Mesenteric fat pad (tissue), 1 donor: ENCODE measurements around the gene PSAT1. TPM values are rescaled to one million over a fixed set of nuclear protein-coding genes. Genes with fewer than 3 reads are reported as not detected.

Source experiments
- DNase-seq: peaks from one replicate; pipeline ENCODE4 v3.0.0-alpha.2; 2020; ENCODE audit warnings: low spot score
- total RNA-seq: library from RNA; stranded (reverse); fragmentation: NEBNext Ultra II Directional; extraction: Animal tissue kit (Norgen Biotek cat#: 25700); gene quantifications from one replicate; pipeline ENCODE4 v1.2.1, GENCODE V29; 2021
- donor health status: DM: yes; HTN: yes; CAD: no.

The PSAT1 gene
- total RNA-seq, 1 donor from 2014 or later: 19.1 TPM

DNA sequence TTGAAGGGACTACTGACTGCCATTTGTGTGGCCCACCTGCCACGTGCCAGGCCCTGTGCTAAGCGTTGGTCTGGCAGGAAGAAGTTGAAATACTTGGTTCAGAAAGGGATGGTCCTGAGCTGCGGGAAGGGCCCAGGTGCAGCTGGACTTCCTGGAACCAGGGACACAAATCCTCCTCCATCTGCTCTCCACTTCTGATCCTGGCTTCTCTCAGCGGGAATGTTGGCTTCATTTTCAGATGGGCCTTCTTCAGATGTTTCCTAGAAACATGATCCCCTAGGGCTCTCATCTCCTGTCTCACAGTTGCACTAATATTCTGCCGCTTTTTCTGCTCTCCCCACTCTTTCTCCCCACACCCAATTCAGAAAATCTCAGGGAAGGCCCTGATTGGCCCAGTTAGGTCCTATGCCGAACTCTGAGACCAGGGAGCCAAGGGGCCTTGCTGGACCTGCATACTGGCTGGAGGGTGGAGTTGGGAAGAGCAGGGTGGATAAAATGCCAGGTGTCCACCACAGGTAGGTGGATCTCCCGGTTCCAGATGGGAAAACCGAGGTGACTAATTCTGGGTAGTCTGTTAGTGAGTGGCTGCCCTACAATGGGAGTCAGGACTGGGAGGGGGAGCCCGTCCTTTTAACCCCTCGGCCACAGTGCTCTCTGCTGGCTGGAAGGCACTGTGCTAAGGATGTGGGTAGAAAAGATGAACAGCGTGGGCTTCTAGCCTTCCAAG lies 19.4 kb downstream of the PSAT1 start:
- peak; percentile 37 for DNase-seq

- DNase-seq: no peak
Observed at GRCh38 chr9:78319197-78320029, 22.5 kb downstream of the PSAT1 start.

DNA sequence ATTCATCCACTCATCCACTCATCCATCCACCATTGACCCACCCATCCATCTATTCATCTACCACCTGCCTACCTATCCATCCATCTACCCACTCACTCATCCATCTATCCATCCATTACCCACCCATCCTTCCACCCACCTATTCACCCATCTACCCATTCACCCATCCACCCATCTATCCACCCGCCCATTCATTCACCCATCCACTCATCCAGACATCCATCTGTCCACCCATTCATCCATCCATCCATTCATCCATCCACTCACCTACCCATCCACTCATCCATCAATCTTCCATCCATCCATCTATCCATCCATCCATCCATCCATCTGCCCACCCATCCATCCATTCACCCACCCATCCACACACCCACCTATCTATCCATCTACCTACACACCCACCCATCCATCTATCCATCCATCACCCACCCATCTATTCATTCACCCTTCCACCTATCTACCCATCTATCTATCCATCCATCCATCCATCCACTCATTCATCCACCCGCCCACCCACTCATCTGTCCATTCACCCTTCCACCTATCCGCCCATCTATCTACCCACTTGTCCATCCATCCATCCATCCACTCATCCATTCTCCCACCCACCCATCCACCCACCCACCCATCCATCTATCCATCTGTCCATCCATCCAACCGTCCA lies 23.2 kb downstream of the PSAT1 start:
- no peak for DNase-seq

DNA sequence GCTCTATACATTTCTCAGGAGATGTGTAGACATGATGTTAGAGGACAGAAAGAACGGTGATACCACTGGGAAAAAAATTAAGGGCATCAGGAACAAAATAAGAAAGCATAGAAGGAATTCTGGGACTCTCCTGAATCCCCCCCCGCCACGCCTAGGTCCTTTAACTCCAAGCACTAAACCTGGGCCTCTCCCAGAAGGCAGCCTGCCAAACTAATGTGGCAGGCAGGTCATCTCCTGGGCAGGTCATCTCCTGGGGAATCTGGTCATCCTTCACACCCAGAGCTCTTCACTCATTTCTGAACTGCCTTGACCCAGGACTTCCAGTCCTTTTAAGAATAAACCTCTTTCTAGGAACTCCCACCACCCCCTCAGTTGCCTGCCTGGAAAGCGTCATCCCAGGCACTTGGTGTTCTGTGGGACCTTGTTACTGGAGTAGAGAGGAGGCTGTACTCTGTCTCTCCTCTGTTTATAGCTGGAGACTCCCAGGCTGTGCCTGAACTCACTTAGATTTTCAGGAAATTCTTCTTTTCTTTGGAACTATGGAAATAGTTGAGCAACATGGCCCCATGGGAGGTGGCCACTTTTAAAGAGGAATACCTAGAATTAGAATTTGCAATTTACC lies 24.1 kb downstream of the PSAT1 start:
- no peak for DNase-seq

DNA sequence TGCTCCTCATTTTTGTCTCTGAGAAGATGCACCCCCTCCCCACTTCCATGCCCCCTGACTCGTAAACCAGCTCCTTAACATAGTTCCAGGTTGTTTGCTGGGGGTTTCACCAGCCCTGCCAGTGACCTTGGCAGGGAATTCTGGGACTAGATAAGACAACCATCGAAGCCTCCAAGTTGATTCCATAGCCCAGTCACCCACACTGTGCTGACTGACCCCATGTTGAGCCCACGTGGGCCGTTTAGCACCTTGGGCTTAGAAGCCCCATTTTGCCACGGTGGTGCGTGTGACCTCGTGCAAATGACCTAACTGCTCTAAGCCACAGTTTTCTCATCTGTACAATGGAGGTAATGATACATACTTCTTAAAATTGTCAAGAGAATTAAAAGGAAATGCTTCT lies 24.6 kb downstream of the PSAT1 start:
- no peak for DNase-seq

DNA sequence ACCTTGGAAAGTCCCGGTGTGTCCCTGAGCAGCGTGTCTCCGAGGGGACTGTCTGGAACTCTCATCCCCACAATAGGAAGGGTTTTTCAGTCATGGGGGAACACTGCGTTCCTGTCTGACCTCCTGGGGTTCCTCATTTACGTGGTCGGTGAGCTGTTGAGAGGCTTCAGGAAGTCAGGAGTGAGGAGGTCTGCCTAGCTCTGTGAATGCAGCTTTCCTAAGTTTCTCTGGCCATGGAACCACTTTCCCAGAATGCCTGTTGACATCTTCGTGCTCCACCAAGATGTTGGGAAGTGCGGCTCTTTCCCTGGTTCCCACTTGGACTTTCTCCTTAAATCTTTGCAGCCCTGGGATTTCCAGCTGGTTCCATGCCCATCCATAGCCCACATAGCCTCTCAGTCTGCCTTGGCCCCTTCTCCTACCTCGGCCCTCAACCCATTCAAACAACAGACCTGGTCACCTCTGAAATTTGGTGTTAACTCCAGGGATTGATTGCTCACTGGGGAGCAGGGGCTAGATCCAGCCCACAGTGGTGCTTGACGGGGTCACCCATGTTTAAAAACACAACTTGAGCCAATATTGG lies 27.2 kb downstream of the PSAT1 start:
- DNase-seq: no peak

- DNase-seq: no peak
Observed at GRCh38 chr9:78324682-78325081, 27.8 kb downstream of the PSAT1 start.

- DNase-seq: no peak
Observed at GRCh38 chr9:78325343-78325742, 28.4 kb downstream of the PSAT1 start.

- DNase-seq: no peak
Observed at GRCh38 chr9:78325846-78326360, 29.0 kb downstream of the PSAT1 start.

- no peak for DNase-seq
Observed at GRCh38 chr9:78326564-78326963, 29.6 kb downstream of the PSAT1 start.

- no peak for DNase-seq
Observed at GRCh38 chr9:78332381-78332780, 35.5 kb downstream of the PSAT1 start.

DNA sequence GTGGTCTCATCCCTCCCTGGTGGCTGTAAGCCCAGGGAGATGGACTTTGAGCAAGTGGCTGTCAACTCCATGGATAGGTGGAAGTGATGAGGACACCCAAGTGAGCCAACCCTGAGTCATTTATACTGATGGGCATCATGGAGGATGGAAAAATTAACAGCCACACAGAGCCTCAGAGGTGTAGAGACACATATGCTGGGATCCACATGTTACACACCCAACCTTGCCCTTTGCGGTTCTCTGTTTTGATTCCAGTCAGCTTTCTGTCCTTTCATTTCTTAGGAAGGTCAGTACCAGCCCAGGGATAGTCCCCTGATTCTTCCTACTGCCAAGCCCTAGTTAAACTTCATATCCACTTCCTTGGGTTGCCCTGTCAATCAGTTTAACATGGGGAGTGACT lies 51.9 kb downstream of the PSAT1 start:
- no peak for DNase-seq

- DNase-seq: no peak
Observed at GRCh38 chr9:78351816-78352215, 54.9 kb downstream of the PSAT1 start.

DNA sequence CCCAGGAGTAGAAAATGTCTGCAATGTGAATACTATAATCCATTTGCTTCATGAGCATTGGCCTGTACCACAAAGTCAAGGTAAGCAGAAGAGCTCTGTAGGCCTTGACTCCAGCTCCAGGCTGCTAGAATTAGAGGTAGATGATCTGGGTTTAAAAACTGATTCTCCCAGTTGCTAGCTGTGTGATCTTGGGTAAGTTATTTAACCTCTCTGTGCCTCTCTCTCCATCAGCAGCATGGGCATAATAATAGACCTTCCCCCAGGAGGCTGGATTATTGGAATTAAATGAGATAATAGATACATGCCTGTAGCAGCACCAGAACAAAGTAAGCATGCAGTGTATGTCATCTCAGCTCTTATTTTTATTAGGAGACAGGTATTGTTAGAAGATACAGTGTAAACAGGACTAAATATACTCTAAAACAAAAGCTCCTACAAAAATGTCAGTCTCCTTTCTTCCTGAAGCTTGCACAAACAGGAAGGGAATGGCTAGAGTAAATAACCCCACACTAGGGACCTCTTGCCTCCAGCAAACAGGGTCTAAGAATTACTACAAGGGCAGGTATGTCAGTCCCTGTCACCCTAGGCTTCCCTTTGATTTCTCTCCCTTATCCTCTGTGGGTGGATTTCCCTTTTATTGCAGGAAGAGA lies 57.5 kb downstream of the PSAT1 start:
- no peak for DNase-seq

DNA sequence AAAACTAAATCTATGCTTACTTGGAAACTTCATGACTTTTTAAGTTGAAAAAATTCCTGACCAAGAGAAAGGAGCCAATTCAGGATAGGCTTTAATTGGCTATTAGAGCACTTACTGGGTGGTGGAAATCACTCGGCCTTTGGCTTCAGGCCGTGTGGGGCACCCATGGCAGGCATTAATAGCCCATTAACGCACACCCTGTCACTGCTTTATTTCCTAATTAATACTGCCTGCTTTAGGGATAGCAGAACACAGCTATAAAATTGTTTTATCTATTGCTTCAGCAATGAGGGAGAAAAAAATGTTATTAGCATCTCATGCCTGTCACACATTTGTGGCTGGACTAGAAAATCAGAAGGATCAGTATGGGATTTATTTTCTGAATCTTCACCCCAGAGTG lies 58.1 kb downstream of the PSAT1 start:
- no peak for DNase-seq

GRCh38 chr9:78356634-78357033 lies 59.7 kb downstream of the PSAT1 start:
- no peak for DNase-seq

DNA sequence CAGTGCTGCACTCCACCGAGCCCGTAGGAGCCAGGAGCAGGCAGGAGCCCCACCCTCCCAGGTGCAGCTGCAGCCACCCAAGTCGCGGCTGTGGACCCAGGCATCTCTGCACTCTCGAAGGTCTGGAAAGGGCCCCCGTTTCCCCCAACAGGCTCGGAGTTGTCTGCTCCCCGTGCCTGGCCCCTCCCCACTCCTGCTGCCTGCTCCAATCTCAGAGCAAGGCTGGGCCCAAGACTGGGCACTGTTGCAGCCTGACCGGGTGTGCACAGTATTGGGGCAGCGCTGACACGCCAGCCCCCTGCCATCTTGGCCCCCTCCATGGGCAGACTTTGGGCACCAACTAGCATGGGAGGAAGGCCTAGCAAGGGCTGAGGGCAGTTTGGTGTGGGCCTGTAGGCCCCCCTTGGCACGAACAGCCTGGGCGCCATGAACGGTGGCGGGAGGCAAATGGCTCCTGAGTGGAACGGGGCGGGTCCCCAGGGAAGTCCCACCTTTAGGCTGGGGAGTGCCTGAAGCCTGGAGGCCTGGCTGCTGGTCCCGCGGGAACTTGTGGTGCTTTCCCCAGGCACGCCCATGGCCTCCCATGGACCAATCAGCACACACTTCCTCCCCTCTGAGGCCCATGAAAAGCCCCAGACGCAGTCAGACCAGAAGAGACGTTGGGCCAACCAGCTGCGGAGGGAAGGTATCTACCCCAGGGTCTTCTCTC lies 60.4 kb downstream of the PSAT1 start:
- DNase-seq: no peak

GRCh38 chr9:78358329-78359051 lies 61.6 kb downstream of the PSAT1 start:
- peak; percentile 87 for DNase-seq

DNA sequence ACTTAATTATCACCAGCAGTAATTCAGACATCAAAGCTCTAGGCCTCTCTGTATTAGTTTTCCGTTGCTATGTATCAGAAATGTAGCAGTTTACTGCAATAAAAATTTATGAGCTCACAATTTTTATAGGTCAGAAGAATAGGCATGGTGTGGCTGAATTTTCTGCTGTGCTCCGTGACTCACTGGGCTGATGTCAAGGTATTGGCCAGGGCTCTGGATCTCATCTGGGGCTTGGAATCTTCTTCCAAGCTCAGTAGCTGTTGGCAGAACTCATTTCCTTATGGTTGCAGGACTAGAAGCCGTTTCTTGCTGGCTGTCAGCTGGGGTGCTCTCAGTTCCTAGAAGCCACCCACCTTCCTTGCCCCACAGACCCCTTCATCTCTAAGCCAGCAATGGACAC lies 66.3 kb downstream of the PSAT1 start:
- no peak for DNase-seq
